Tongue (tissue), 2 donors: ENCODE measurements around the gene CSTB. TPM values are rescaled to one million over a fixed set of nuclear protein-coding genes. Genes with fewer than 3 reads are reported as not detected.

Source experiments
- DNase-seq: peaks from one replicate; pipeline ENCODE4 v3.0.0-alpha.2; 2015
- total RNA-seq: library from RNA; depleted of rRNA; stranded (reverse); fragments of >200 nt; gene quantifications from one replicate; pipeline ENCODE4 v1.2.3, GENCODE V29; 2014

Gene CSTB
- total RNA-seq, 1 donor from 2014 or later: 14.8 TPM

DNA sequence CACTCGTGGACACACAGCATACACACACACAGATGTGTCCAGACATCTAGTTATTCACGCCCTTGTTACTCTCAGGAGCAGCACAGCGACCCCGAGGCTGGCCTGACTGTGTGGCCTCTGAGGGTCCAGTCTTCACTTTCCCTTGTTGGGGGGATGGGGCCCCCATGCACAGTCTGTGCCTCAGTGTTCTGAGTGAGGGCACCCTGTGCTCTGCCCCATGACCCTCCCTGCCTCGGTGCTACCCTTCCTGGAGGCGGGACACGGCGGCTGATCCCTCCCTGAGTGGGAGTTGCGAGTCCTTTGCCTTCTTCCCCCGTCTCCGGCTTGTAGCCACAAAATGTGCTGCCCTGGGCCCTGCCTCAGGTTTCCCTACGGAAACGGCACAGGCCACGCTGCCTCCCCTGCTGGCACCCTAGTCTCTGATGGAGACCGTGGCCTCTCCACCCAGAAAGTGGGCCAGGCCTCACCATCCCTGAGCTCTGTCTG is 8.6 kb downstream of the CSTB start:
- DNase-seq: no peak

GRCh38 chr21:43766734-43767497 is 9.2 kb downstream of the CSTB start:
- DNase-seq: peak; percentile 47

DNA sequence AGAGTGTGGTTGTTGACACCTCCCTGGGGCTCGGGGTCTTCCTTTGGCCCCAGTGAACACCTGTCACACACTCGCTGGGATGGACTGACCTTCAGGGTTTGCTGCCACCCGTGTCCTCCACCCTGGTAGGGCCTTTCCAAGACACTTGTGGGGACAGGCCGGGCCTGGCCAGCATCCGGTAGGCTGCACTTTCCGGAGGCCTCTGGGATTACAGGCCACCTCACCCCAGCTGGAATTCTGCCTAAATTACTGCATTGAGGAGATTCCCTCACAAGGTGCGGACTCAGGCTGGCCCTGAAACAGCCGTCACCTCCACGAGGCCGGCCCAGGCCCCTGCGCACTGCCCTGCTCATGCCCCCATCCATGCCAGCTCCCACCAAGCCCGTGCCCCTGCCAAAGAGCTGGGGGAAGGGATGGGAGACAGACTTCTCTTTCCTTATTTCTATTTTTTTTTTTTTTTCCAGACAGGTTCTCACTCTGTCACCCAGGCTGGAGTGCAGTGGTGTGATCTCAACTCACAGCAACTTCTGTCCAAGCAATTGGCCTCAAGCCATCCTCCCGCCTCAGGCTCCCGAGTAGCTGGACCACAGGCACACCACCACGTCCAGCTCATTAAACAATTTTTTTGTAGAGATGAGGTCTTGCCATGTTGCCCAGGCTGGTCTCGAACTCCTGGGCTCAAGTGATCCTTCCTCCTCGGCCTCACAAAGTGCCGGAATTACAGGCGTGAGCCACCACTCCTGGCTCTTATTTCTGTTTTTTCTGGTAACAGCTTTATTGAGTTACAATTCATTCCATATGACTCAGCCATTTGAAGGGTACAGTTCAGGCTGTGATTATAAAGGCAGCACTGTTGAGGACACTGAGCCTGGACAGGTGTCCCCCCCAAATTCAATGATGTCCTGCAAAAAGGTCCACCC is 11.3 kb downstream of the CSTB start:
- DNase-seq: no peak

DNA sequence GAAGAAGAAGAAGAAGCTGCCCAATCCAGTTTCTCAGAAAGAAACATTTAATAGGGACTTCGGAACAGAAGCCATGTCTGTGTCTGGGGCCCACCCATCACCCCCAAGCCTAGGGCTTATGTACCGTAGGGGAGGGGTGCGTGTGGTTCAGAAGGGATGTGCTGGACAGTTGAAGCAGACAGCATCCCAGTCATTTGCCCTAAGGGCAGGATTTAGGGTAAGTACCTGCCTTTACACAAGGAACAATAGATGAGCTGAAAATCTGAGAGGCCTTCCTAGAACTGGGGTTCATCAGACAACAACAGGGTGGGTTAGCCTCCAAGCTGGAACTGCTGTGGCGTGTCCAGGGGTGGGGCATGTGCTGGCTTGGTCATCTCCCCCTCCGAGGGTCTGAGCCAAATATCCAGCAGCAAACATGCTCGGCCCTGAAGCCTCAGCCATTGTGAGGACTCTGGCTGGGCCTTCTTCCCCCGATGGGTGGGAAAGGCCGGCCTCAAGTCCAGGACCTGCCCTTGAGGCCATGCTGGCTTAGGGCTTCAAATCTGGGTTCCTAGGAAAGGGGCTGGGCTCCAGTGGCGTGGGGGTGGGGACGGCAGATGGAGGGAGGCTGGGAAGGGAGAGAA is 12.1 kb downstream of the CSTB start:
- DNase-seq: no peak

- DNase-seq: no peak
Observed at GRCh38 chr21:43762303-43763128, 13.6 kb downstream of the CSTB start.

- no peak for DNase-seq
Observed at GRCh38 chr21:43761886-43762285, 14.2 kb downstream of the CSTB start.

DNA sequence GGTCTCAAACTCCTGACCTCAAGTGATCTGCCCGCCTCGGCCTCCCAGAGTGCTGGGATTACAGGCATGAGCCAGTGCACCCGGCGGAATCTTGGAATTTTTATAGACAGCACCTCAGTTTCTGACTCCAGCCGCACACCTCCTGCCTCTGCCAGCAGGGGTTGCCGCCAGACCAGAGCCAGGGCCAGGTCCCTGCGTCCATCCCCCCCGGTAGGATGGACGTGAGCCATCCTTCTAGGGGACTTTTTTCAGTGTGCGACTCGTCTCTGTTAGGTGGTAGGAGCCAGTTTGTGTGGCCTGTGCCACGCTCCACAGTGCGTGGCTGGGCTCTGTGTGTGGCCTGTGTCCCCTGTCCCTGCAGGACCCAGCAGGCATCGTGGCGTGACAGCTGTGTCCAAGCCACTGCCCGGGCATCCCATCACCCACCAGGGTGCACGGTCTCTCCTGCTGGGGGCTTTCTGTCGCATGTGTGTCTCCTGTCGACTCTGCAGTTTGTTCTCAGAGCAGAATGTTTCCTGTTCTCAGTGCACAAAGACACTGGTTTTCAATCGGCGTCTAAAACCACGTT is 15.6 kb downstream of the CSTB start:
- DNase-seq: no peak

GRCh38 chr21:43759651-43760050 is 16.5 kb downstream of the CSTB start:
- DNase-seq: no peak

- DNase-seq: peak; percentile 55
Observed at GRCh38 chr21:43758811-43759210, 17.3 kb downstream of the CSTB start.

GRCh38 chr21:43758111-43758641 is 17.9 kb downstream of the CSTB start:
- DNase-seq: peak; percentile 77

GRCh38 chr21:43757601-43758000 is 18.5 kb downstream of the CSTB start:
- DNase-seq: no peak

DNA sequence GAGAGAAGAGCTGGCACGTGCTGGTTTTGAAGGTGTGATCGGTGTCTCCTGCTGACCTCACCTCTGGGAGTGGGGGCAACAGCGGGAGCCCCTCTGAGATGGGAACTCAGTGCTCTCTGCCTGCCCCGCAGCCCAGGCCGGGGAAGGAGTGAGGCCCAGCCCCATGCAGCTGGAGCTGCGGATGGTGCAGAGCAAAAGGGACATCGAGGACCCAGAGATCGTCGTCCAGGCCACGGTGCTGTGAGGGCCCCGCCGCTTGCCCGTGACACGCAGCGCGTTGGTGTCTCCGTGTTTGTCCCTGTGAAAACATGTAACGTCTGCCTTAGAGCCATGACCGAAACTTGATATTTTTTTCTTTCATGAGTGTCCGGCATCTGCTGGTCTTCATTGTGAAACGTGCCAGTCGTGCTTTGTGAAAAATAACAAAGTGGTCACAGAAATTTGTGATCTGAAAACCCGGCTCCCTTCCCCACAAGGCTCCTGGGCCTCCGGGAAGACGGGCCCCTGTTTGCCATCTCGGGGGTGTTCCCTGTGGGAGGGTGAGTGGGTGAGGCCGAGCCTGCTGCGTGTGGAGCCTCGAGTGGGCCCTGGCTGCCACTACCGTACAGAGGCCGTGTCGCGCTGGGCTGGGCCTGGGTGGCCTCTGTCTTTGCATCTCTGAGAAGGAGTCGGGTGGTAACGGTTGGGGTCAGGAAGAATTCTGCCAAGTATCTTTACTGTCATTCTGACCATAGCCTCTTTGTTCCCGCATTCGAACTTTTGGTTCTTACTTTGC is 20.1 kb downstream of the CSTB start:
- DNase-seq: no peak

GRCh38 chr21:43754948-43755781 is 20.9 kb downstream of the CSTB start:
- no peak for DNase-seq

DNA sequence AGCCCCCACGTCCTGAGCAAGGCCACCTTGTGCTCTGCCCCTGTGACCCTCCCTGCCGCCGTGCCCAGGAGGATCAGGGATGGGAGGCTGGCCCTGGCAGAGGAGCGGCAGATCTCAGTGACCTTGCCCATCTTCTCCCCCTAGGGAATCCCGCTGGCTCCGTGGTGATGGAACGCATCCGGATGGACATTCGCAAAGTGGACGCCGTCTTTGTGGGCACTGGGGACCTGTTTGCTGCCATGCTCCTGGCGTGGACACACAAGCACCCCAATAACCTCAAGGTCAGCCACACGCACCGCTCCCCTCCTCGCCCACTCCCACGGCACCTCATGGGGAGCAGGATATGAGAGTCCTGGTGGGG is 22.7 kb downstream of the CSTB start:
- no peak for DNase-seq

GRCh38 chr21:43752758-43753438 is 23.2 kb downstream of the CSTB start:
- DNase-seq: no peak

DNA sequence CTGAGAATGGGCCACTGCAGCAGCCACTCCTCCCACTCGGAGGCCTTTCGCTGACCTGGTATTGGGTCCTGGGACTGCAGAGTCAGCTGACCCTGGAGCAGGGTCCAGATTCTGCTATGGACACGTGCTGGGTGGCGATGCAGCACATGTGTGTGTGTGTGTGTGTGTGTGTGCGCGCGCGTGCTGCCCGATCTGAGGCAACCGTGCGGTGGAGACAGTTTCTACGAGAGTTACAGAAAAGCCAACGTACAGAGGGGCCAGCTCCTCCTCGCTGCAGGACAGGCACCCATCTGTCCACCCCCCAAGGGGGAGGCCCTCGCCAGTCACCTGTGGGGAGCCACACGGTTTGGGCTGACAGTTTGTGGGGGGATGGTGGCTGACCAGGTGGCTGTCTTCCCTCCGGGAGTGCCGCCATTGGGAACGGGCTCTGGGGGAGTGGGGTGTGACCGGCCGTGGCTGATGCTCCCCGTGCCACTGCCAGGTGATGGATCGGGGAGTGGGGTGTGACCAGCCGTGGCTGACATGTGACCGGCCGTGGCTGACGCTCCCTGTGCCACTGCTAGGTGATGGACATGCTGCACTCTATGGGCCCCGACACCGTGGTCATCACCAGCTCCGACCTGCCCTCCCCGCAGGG is 24.0 kb downstream of the CSTB start:
- no peak for DNase-seq

GRCh38 chr21:43750339-43751033 is 25.6 kb downstream of the CSTB start:
- DNase-seq: no peak
